Measurements from ENCODE around the gene LRRC8B.

DNA sequence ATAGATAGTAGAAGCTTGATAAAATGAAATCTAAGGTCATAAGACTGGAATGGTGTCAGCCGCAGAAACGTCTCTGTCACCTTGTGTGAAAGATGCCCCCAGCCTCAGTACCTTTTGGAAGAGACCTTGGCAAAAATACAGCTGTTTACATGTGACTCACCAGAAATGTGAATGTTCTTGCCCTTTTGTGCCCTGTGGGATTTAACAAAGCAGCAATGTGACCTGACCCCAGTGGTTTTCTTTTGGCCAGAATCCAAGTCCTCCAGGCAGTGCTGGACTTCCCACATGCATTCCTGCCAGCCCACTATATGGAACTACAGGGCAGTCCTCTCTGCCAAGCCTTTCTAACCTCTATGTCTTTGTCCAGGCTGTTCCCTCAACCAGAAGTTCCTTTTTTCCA is 81.1 kb downstream of the LRRC8B start:
- TF ChIP-seq YY1 (IDR thresholded peaks at IDR 0.05; ENCODE audit: low read depth) (no peak), TAF1 (IDR thresholded peaks at IDR 0.05; ENCODE audit: low read depth) (no peak), TCF12 (IDR thresholded peaks at IDR 0.05; ENCODE audit: low read depth) (no peak), CREB1 (IDR thresholded peaks at IDR 0.05; ENCODE audit: low read depth) (no peak)
- TF ChIP-seq, protein P1, sequence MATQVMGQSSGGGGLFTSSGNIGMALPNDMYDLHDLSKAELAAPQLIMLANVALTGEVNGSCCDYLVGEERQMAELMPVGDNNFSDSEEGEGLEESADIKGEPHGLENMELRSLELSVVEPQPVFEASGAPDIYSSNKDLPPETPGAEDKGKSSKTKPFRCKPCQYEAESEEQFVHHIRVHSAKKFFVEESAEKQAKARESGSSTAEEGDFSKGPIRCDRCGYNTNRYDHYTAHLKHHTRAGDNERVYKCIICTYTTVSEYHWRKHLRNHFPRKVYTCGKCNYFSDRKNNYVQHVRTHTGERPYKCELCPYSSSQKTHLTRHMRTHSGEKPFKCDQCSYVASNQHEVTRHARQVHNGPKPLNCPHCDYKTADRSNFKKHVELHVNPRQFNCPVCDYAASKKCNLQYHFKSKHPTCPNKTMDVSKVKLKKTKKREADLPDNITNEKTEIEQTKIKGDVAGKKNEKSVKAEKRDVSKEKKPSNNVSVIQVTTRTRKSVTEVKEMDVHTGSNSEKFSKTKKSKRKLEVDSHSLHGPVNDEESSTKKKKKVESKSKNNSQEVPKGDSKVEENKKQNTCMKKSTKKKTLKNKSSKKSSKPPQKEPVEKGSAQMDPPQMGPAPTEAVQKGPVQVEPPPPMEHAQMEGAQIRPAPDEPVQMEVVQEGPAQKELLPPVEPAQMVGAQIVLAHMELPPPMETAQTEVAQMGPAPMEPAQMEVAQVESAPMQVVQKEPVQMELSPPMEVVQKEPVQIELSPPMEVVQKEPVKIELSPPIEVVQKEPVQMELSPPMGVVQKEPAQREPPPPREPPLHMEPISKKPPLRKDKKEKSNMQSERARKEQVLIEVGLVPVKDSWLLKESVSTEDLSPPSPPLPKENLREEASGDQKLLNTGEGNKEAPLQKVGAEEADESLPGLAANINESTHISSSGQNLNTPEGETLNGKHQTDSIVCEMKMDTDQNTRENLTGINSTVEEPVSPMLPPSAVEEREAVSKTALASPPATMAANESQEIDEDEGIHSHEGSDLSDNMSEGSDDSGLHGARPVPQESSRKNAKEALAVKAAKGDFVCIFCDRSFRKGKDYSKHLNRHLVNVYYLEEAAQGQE (IDR thresholded peaks at IDR 0.05; ENCODE audit: low read depth), result no peak
